Transverse colon (tissue), 4 donors: Measurements from ENCODE around the gene MTX2.

Experiments used
- POLR2A ChIP-seq: fragments of 450-650 bp; IDR thresholded peaks from one replicate; pipeline ENCODE4 v1.6.1; 2016; ENCODE audit warnings: antibody characterized with exemption, mild to moderate bottlenecking, moderate library complexity
- POLR2AphosphoS5 ChIP-seq, 3 donors: sonication (generic); formaldehyde crosslinking; IDR thresholded peaks; one replicate each; pipeline ENCODE4 v1.6.1; 2016; ENCODE audit warnings: antibody characterized with exemption in 3 of 3
- TF ChIP-seq, protein P1 (sequence below), 5 experiments: fragments of 200-600 bp in 3 of 5; fragments of 450-650 bp in 2 of 5; sonication (generic) in 3 of 5; IDR thresholded peaks; 1 replicate in 2 of 5; 2 replicates in 3 of 5; pipeline ENCODE4 v1.5.1; 2016 to 2017; ENCODE audit warnings: antibody characterized with exemption in 5 of 5, inconsistent platforms in 3 of 5, mild to moderate bottlenecking in 2 of 5, moderate library complexity in 1 of 5

- TF ChIP-seq, protein P1, sequence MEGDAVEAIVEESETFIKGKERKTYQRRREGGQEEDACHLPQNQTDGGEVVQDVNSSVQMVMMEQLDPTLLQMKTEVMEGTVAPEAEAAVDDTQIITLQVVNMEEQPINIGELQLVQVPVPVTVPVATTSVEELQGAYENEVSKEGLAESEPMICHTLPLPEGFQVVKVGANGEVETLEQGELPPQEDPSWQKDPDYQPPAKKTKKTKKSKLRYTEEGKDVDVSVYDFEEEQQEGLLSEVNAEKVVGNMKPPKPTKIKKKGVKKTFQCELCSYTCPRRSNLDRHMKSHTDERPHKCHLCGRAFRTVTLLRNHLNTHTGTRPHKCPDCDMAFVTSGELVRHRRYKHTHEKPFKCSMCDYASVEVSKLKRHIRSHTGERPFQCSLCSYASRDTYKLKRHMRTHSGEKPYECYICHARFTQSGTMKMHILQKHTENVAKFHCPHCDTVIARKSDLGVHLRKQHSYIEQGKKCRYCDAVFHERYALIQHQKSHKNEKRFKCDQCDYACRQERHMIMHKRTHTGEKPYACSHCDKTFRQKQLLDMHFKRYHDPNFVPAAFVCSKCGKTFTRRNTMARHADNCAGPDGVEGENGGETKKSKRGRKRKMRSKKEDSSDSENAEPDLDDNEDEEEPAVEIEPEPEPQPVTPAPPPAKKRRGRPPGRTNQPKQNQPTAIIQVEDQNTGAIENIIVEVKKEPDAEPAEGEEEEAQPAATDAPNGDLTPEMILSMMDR (IDR thresholded peaks at IDR 0.05) = no peak
- TF ChIP-seq POLR2A (no peak), POLR2AphosphoS5 (IDR thresholded peaks at IDR 0.05) (no peak)
These were observed 9.7 kb downstream of the MTX2 start for GRCh38 chr2:176278927-176279326.
